ENCODE results near the gene SARDH. TPM values are rescaled to one million over a fixed set of nuclear protein-coding genes. Genes with fewer than 3 reads are reported as not detected.

Gene SARDH
- total and polyA plus RNA-seq, 9 donors: 4.9 to 7.1 (median 5.7) TPM

GRCh38 chr9:133714606-133715294 is 23.4 kb downstream of the SARDH start:
- Histone ChIP-seq H3K36me3 (ENCODE audit: control insufficient read depth, insufficient read depth, low read length) (no peaks in the 10 kb centered on the region), H3K27me3 (ENCODE audit: control insufficient read depth, insufficient read depth, low read length) (peaks cover 2% of the 10 kb centered on the region), H3K9me3 (replicated peaks; ENCODE audit: control insufficient read depth, low read depth, low read length) (no peaks in the 10 kb centered on the region), H3K4me1 (ENCODE audit: control insufficient read depth, insufficient read depth, low read length) (peaks cover 65% of the 10 kb centered on the region), H3K4me3 (ENCODE audit: low read length) (no peak overlapping the region), H3K27ac (ENCODE audit: low read length) (no peak overlapping the region)
- peak; percentile 62 for DNase-seq
- WGBS (ENCODE audit: insufficient coverage): 66% methylated on average over 12 of the region's 15 CpGs

GRCh38 chr9:133713960-133714495 is 24.1 kb downstream of the SARDH start:
- Histone ChIP-seq H3K27ac (ENCODE audit: low read length) (no peak overlapping the region), H3K27me3 (ENCODE audit: control insufficient read depth, insufficient read depth, low read length) (peaks cover 2% of the 10 kb centered on the region)
- 83% methylated on average over 18 of the region's 18 CpGs for WGBS (ENCODE audit: insufficient coverage)

GRCh38 chr9:133713150-133713959 is 24.8 kb downstream of the SARDH start:
- no peak overlapping the region for H3K4me3 ChIP-seq (ENCODE audit: low read length)
- WGBS (ENCODE audit: insufficient coverage): 69% methylated on average over 22 of the region's 25 CpGs
- peaks cover 67% of the 10 kb centered on the region for H3K4me1 ChIP-seq (ENCODE audit: control insufficient read depth, insufficient read depth, low read length)
- no peaks in the 10 kb centered on the region for H3K36me3 ChIP-seq (ENCODE audit: control insufficient read depth, insufficient read depth, low read length)
- no peaks in the 10 kb centered on the region for H3K9me3 ChIP-seq (replicated peaks; ENCODE audit: control insufficient read depth, low read depth, low read length)
- no peak overlapping the region for H3K27ac ChIP-seq (ENCODE audit: low read length)
- DNase-seq: no peak
- H3K27me3 ChIP-seq (ENCODE audit: control insufficient read depth, insufficient read depth, low read length): peaks cover 2% of the 10 kb centered on the region

More at GRCh38 chr9:133713960-133714495, 24.1 kb downstream of the SARDH start:
- H3K4me1 ChIP-seq (ENCODE audit: control insufficient read depth, insufficient read depth, low read length): peaks cover 67% of the 10 kb centered on the region
- DNase-seq: no peak
- no peaks in the 10 kb centered on the region for H3K36me3 ChIP-seq (ENCODE audit: control insufficient read depth, insufficient read depth, low read length)
- no peaks in the 10 kb centered on the region for H3K9me3 ChIP-seq (replicated peaks; ENCODE audit: control insufficient read depth, low read depth, low read length)
- H3K4me3 ChIP-seq (ENCODE audit: low read length): no peak overlapping the region

GRCh38 chr9:133712221-133713100 is 25.7 kb downstream of the SARDH start:
- peaks cover 2% of the 10 kb centered on the region for H3K27me3 ChIP-seq (ENCODE audit: control insufficient read depth, insufficient read depth, low read length)
- no peaks in the 10 kb centered on the region for H3K9me3 ChIP-seq (replicated peaks; ENCODE audit: control insufficient read depth, low read depth, low read length)
- H3K36me3 ChIP-seq (ENCODE audit: control insufficient read depth, insufficient read depth, low read length): no peaks in the 10 kb centered on the region
- peaks cover 71% of the 10 kb centered on the region for H3K4me1 ChIP-seq (ENCODE audit: control insufficient read depth, insufficient read depth, low read length)
- DNase-seq: no peak
- WGBS (ENCODE audit: insufficient coverage): 93% methylated on average over 16 of the region's 22 CpGs
- no peak overlapping the region for H3K4me3 ChIP-seq (ENCODE audit: low read length)
- H3K27ac ChIP-seq (ENCODE audit: low read length): no peak overlapping the region

- DNase-seq: no peak
- peaks cover 76% of the 10 kb centered on the region for H3K4me1 ChIP-seq (ENCODE audit: control insufficient read depth, insufficient read depth, low read length)
- H3K9me3 ChIP-seq (replicated peaks; ENCODE audit: control insufficient read depth, low read depth, low read length): no peaks in the 10 kb centered on the region
- no peak overlapping the region for H3K27ac ChIP-seq (ENCODE audit: low read length)
- H3K36me3 ChIP-seq (ENCODE audit: control insufficient read depth, insufficient read depth, low read length): no peaks in the 10 kb centered on the region
- H3K27me3 ChIP-seq (ENCODE audit: control insufficient read depth, insufficient read depth, low read length): peaks cover 2% of the 10 kb centered on the region
- WGBS (ENCODE audit: insufficient coverage): 70% methylated on average over 27 of the region's 32 CpGs
- no peak overlapping the region for H3K4me3 ChIP-seq (ENCODE audit: low read length)
Measured at GRCh38 chr9:133711428-133712220, 26.5 kb downstream of the SARDH start.

- H3K27me3 ChIP-seq (ENCODE audit: control insufficient read depth, insufficient read depth, low read length): peaks cover 2% of the 10 kb centered on the region
- no peaks in the 10 kb centered on the region for H3K9me3 ChIP-seq (replicated peaks; ENCODE audit: control insufficient read depth, low read depth, low read length)
- peak; percentile 60 for DNase-seq
- H3K4me1 ChIP-seq (ENCODE audit: control insufficient read depth, insufficient read depth, low read length): peaks cover 70% of the 10 kb centered on the region
- 81% methylated on average over 16 of the region's 16 CpGs for WGBS (ENCODE audit: insufficient coverage)
- no peaks in the 10 kb centered on the region for H3K36me3 ChIP-seq (ENCODE audit: control insufficient read depth, insufficient read depth, low read length)
- no peak overlapping the region for H3K4me3 ChIP-seq (ENCODE audit: low read length)
- no peak overlapping the region for H3K27ac ChIP-seq (ENCODE audit: low read length)
Measured at GRCh38 chr9:133710661-133711427, 27.3 kb downstream of the SARDH start.

- 89% methylated on average over 28 of the region's 32 CpGs for WGBS (ENCODE audit: insufficient coverage)
- no peak overlapping the region for H3K27ac ChIP-seq (ENCODE audit: low read length)
- H3K9me3 ChIP-seq (replicated peaks; ENCODE audit: control insufficient read depth, low read depth, low read length): no peaks in the 10 kb centered on the region
- H3K4me1 ChIP-seq (ENCODE audit: control insufficient read depth, insufficient read depth, low read length): peaks cover 60% of the 10 kb centered on the region
- DNase-seq: no peak
- H3K36me3 ChIP-seq (ENCODE audit: control insufficient read depth, insufficient read depth, low read length): no peaks in the 10 kb centered on the region
- H3K27me3 ChIP-seq (ENCODE audit: control insufficient read depth, insufficient read depth, low read length): no peaks in the 10 kb centered on the region
- no peak overlapping the region for H3K4me3 ChIP-seq (ENCODE audit: low read length)
Measured at GRCh38 chr9:133709691-133710571, 28.2 kb downstream of the SARDH start.

- no peak for DNase-seq
- H3K27ac ChIP-seq (ENCODE audit: low read length): no peak overlapping the region
- no peaks in the 10 kb centered on the region for H3K9me3 ChIP-seq (replicated peaks; ENCODE audit: control insufficient read depth, low read depth, low read length)
- peaks cover 54% of the 10 kb centered on the region for H3K4me1 ChIP-seq (ENCODE audit: control insufficient read depth, insufficient read depth, low read length)
- WGBS (ENCODE audit: insufficient coverage): 52% methylated on average over 24 of the region's 26 CpGs
- H3K4me3 ChIP-seq (ENCODE audit: low read length): no peak overlapping the region
- H3K27me3 ChIP-seq (ENCODE audit: control insufficient read depth, insufficient read depth, low read length): no peaks in the 10 kb centered on the region
- H3K36me3 ChIP-seq (ENCODE audit: control insufficient read depth, insufficient read depth, low read length): no peaks in the 10 kb centered on the region
Measured at GRCh38 chr9:133709015-133709611, 29.0 kb downstream of the SARDH start.
